ENCODE data around the gene SYNE3. TPM values are rescaled to one million over a fixed set of nuclear protein-coding genes. Genes with fewer than 3 reads are reported as not detected.

The SYNE3 gene
- total RNA-seq, 1 experiment from 2014 or later, result 21.2 TPM

DNA sequence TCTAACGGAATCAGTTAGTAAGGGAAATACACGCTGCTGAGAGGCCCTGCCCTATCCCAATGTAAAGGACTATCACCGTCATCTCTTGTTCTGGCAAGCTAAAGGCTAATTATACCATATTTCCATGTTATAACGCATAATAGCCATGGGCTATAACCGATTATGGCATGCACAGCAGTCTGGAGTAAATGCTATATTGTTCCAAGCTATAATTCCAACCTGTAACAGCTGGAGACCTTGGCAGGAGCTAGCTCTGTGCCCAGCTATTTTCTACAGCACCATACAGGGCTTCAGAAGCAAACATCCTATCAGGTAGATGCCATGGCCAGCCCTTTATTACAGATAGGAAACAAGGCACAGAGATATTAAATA, 26.3 kb downstream of the SYNE3 start:
- Mint-ChIP-seq H3K27ac (ENCODE audit: unreplicated experiment) (no peak overlapping the region), H3K4me1 (ENCODE audit: low read depth, unreplicated experiment) (peaks cover 52% of the 10 kb centered on the region), H3K4me3 (ENCODE audit: unreplicated experiment) (no peak overlapping the region), H3K9me3 (ENCODE audit: unreplicated experiment) (no peaks in the 10 kb centered on the region), H3K36me3 (ENCODE audit: insufficient read depth, unreplicated experiment) (peaks cover 5% of the 10 kb centered on the region), H3K27me3 (ENCODE audit: insufficient read depth, unreplicated experiment) (no peaks in the 10 kb centered on the region)
- H3K27me3 ChIP-seq (replicated peaks; ENCODE audit: control insufficient read depth, insufficient read depth, low read length), result no peaks in the 10 kb centered on the region
- CTCF ChIA-PET, result interaction anchor here (1.0 to 2.2 kb wide), 4 partner anchors 12 to 46 kb away, joined by 3 to 6 read pairs (median 3); no protein-coding TSS in a partner anchor
- POLR2A ChIA-PET, result interaction anchor here (1.8 kb wide), 1 partner anchor 21 kb away, joined by 7 read pairs; no protein-coding TSS in a partner anchor
- DNase-seq, result no peak
- H3K4me3 ChIP-seq (ENCODE audit: low read depth, low read length), result no peak overlapping the region
- intact Hi-C loops (cut with micrococcal nuclease; ENCODE audit: unreplicated experiment), result loop anchor here (2.0 kb wide), 1 partner anchor 37 kb away; no protein-coding TSS in a partner anchor
- H3K9me3 ChIP-seq, result no peaks in the 10 kb centered on the region; the same call in 1 of the 2 replicates
- TF ChIP-seq, protein P1, sequence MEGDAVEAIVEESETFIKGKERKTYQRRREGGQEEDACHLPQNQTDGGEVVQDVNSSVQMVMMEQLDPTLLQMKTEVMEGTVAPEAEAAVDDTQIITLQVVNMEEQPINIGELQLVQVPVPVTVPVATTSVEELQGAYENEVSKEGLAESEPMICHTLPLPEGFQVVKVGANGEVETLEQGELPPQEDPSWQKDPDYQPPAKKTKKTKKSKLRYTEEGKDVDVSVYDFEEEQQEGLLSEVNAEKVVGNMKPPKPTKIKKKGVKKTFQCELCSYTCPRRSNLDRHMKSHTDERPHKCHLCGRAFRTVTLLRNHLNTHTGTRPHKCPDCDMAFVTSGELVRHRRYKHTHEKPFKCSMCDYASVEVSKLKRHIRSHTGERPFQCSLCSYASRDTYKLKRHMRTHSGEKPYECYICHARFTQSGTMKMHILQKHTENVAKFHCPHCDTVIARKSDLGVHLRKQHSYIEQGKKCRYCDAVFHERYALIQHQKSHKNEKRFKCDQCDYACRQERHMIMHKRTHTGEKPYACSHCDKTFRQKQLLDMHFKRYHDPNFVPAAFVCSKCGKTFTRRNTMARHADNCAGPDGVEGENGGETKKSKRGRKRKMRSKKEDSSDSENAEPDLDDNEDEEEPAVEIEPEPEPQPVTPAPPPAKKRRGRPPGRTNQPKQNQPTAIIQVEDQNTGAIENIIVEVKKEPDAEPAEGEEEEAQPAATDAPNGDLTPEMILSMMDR (IDR thresholded peaks at IDR 0.05; ENCODE audit: insufficient read depth in 1 of 2, low read depth in 1 of 2, low read length in 1 of 2, severe bottlenecking in 1 of 2, unreplicated experiment in 1 of 2), result no peak
- H3K4me1 ChIP-seq, result peaks cover 50% of the 10 kb centered on the region
- no TSS peak for BruUV-seq (replicated peaks)
- no peaks in the 10 kb centered on the region; the same call in 1 of the 2 replicates for H3K36me3 ChIP-seq (ENCODE audit: control insufficient read depth, insufficient read depth, low read length)

DNA sequence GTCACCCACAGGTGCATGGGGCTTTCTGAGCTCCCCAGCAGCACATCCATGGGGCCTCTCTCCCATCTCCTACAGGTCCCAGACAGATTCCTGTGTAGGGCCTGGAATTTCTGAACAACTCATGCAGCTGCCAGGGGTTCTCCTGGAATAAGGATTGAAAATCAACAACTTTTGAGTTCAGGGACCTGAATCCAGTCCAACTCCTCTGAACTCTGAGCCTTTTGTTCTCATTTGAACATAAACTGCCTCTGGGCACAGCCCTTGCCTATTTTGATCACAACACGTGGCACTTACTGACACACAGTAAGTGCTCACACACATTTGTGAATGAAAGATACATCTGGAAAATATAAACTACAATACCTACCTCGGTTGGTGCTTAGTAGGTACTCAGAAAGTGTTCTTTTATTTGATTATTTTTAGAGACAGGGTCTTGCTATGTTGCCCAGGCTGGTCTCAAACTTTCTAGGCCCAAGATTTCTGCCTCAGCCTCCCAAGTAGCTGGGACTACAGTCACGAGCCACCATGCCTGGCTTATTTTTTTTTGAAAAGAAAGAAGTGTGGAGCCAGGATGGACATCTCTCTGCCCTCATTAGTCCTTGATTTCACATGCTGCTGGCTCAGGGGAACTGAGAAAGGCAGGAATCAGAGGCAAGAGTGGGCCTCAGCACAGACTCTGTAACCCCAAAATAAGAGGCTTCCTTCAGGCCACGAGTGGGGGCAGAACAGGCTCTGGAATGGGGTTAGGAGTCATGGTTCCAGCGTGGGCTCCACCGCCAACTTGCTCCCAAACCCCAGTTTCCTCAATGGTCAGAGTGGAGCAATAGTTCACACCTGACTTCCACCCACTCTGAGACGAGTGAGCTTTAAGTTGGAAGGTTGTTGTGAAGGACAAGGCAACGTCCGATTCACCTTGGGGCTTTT, 27.0 kb downstream of the SYNE3 start:
- TF ChIP-seq, protein P1 (IDR thresholded peaks at IDR 0.05; ENCODE audit: insufficient read depth in 1 of 2, low read depth in 1 of 2, low read length in 1 of 2, severe bottlenecking in 1 of 2, unreplicated experiment in 1 of 2), result no peak
- Histone ChIP-seq H3K4me1 (peaks cover 56% of the 10 kb centered on the region), H3K4me3 (ENCODE audit: low read depth, low read length) (no peak overlapping the region), H3K9me3 (no peaks in the 10 kb centered on the region; the same call in 1 of the 2 replicates), H3K36me3 (ENCODE audit: control insufficient read depth, insufficient read depth, low read length) (no peaks in the 10 kb centered on the region; the same call in 1 of the 2 replicates), H3K27me3 (replicated peaks; ENCODE audit: control insufficient read depth, insufficient read depth, low read length) (no peaks in the 10 kb centered on the region)
- no peak overlapping the region for H3K4me3 Mint-ChIP-seq (ENCODE audit: unreplicated experiment)
- POLR2A ChIA-PET, result no interaction called here
- no peak overlapping the region for H3K27ac Mint-ChIP-seq (ENCODE audit: unreplicated experiment)
- intact Hi-C loops (cut with micrococcal nuclease; ENCODE audit: unreplicated experiment), result loop anchor here (2.0 kb wide), 1 partner anchor 37 kb away; no protein-coding TSS in a partner anchor
- H3K4me1 Mint-ChIP-seq (ENCODE audit: low read depth, unreplicated experiment), result peaks cover 57% of the 10 kb centered on the region
- DNase-seq, result no peak
- CTCF ChIA-PET, result no interaction called here
- no peaks in the 10 kb centered on the region for H3K27me3 Mint-ChIP-seq (ENCODE audit: insufficient read depth, unreplicated experiment)
- peaks cover 6% of the 10 kb centered on the region for H3K36me3 Mint-ChIP-seq (ENCODE audit: insufficient read depth, unreplicated experiment)
- no TSS peak for BruUV-seq (replicated peaks)
- H3K9me3 Mint-ChIP-seq (ENCODE audit: unreplicated experiment), result no peaks in the 10 kb centered on the region

DNA sequence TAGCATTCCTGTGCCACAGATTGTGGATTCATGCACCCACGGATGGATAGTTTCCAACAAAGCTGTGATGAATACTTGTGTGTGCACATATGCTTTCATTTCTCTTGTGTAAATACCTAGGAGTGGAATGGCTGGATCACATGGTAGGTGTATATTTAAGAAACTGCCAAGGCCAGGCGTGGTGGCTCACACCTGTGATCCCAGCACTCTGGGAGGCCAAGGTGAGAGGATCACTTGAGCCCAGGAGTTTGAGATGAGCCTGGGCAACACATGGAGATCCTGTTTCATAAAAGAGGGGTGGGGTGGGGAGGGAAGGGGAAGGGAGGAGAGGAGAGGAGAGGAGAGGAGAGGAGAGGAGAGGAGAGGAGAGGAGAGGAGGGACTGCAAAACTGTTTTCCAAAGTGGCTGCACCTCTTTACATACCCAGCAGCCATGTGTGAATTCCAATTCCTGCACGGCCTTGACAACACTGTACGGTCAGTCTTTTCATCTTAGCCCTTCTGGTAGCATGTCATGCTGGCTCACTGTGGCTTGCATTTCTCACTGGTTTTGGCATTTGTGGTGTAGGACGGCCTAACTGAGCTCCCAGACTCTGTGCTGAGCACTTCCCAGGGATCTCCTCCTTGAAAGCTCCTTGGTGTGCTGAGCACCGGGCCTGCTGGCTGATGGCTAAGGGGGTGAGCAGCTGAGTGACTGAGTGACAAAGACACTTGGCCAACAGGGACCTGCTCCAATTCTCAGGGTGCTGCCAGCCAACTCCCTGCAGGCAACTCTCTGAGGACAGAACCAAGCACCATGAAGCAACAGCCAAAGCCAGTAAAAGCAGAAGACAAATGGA, 27.9 kb downstream of the SYNE3 start:
- peaks cover 65% of the 10 kb centered on the region for H3K4me1 ChIP-seq
- CTCF ChIA-PET, result no interaction called here
- Mint-ChIP-seq H3K9me3 (ENCODE audit: unreplicated experiment) (no peaks in the 10 kb centered on the region), H3K27me3 (ENCODE audit: insufficient read depth, unreplicated experiment) (no peaks in the 10 kb centered on the region), H3K27ac (ENCODE audit: unreplicated experiment) (no peak overlapping the region), H3K4me1 (ENCODE audit: low read depth, unreplicated experiment) (peaks cover 58% of the 10 kb centered on the region), H3K36me3 (ENCODE audit: insufficient read depth, unreplicated experiment) (peaks cover 10% of the 10 kb centered on the region), H3K4me3 (ENCODE audit: unreplicated experiment) (no peak overlapping the region)
- no peaks in the 10 kb centered on the region for H3K27me3 ChIP-seq (replicated peaks; ENCODE audit: control insufficient read depth, insufficient read depth, low read length)
- DNase-seq, result no peak
- H3K4me3 ChIP-seq (ENCODE audit: low read depth, low read length), result no peak overlapping the region
- TF ChIP-seq, protein P1 (IDR thresholded peaks at IDR 0.05; ENCODE audit: insufficient read depth in 1 of 2, low read depth in 1 of 2, low read length in 1 of 2, severe bottlenecking in 1 of 2, unreplicated experiment in 1 of 2), result no peak
- H3K9me3 ChIP-seq, result no peaks in the 10 kb centered on the region; the same call in 1 of the 2 replicates
- POLR2A ChIA-PET, result no interaction called here
- intact Hi-C loops (cut with micrococcal nuclease; ENCODE audit: unreplicated experiment), result no loop called here
- H3K36me3 ChIP-seq (ENCODE audit: control insufficient read depth, insufficient read depth, low read length), result no peaks in the 10 kb centered on the region; the same call in 1 of the 2 replicates
- no TSS peak for BruUV-seq (replicated peaks)
